Spinal cord (tissue), 10 donors: ENCODE measurements around the gene UBASH3B. TPM values are rescaled to one million over a fixed set of nuclear protein-coding genes. Genes with fewer than 3 reads are reported as not detected.
A peak's percentile ranks its signal among the peaks of the same experiment; 100 is the strongest.

Source experiments
- DNase-seq, 6 donors: peaks; one replicate each; pipeline versions ENCODE4 v3.0.0 to v3.0.0-alpha.2; 2013 to 2015; ENCODE audit warnings: low spot score in 6 of 6, low read depth in 4 of 6
- H3K27ac ChIP-seq: one replicate; pipeline ENCODE4 v1.5.1; 2013; ENCODE audit warnings: low read depth, low read length, control low read depth
- H3K27me3 ChIP-seq: one replicate; pipeline ENCODE4 v1.6.1; 2013; ENCODE audit warnings: low read length; ENCODE audit not compliant: control insufficient read depth, insufficient read depth
- H3K36me3 ChIP-seq: one replicate; pipeline ENCODE4 v1.6.1; 2013; ENCODE audit warnings: low read length; ENCODE audit not compliant: control insufficient read depth, insufficient read depth
- H3K4me1 ChIP-seq: one replicate; pipeline ENCODE4 v1.6.1; 2013; ENCODE audit warnings: low read length; ENCODE audit not compliant: control insufficient read depth, insufficient read depth
- H3K4me3 ChIP-seq: one replicate; pipeline ENCODE4 v1.5.1; 2013; ENCODE audit warnings: low read depth, low read length, control low read depth
- H3K9me3 ChIP-seq: one replicate; pipeline ENCODE4 v1.6.1; 2013; ENCODE audit warnings: low read length; ENCODE audit not compliant: control insufficient read depth, insufficient read depth
- WGBS: methylation state at CpG from one replicate; pipeline ENCODE4 v1.1.5; 2013; ENCODE audit warnings: missing lambda C conversion rate; ENCODE audit not compliant: insufficient coverage; 5-methylcytosine and 5-hydroxymethylcytosine counted together
- polyA plus RNA-seq, 2 donors: library from polyadenylated mRNA; unstranded; fragments of 120-200 nt; gene quantifications; one replicate each; pipeline ENCODE4 v1.2.1, GENCODE V29; 2013; ENCODE audit not compliant: insufficient read length in 2 of 2
- total RNA-seq, 2 donors: library from RNA; depleted of rRNA in 1 of 2; stranded (reverse); fragments of 120-200 nt in 1 of 2; fragments of >200 nt in 1 of 2; gene quantifications; one replicate each; pipeline versions ENCODE4 v1.2.3 to v1.2.4, GENCODE V29; 2013 to 2014
- donor health status: healthy.

The UBASH3B gene
- total and polyA plus RNA-seq, 4 donors: 6.0 to 17.2 (median 9.6) TPM

- no peak for DNase-seq
- H3K9me3 ChIP-seq: no peaks in the 10 kb centered on the region
- H3K36me3 ChIP-seq: no peaks in the 10 kb centered on the region
- peaks cover 5% of the 10 kb centered on the region for H3K4me1 ChIP-seq
- H3K4me3 ChIP-seq: no peak overlapping the region
- H3K27me3 ChIP-seq: no peaks in the 10 kb centered on the region
- H3K27ac ChIP-seq: no peak overlapping the region
- WGBS: 91% methylated on average over 6 of the region's 8 CpGs
These were observed 29.4 kb upstream of the UBASH3B start for GRCh38 chr11:122625976-122626665.

- H3K27ac ChIP-seq: no peak overlapping the region
- no peaks in the 10 kb centered on the region for H3K27me3 ChIP-seq
- DNase-seq: peak in 1 of 6 donors; percentile 9
- no peaks in the 10 kb centered on the region for H3K36me3 ChIP-seq
- H3K9me3 ChIP-seq: no peaks in the 10 kb centered on the region
- 86% methylated on average over 3 of the region's 3 CpGs for WGBS
- H3K4me1 ChIP-seq: peaks cover 5% of the 10 kb centered on the region
- H3K4me3 ChIP-seq: no peak overlapping the region
These were observed 27.8 kb upstream of the UBASH3B start for GRCh38 chr11:122627745-122628144.

- H3K27ac ChIP-seq: no peak overlapping the region
- DNase-seq: peak; percentile 19 to 89 (median 34)
- no peaks in the 10 kb centered on the region for H3K36me3 ChIP-seq
- no peaks in the 10 kb centered on the region for H3K27me3 ChIP-seq
- no peaks in the 10 kb centered on the region for H3K9me3 ChIP-seq
- WGBS: 50% methylated on average over 2 of the region's 9 CpGs
- peaks cover 5% of the 10 kb centered on the region for H3K4me1 ChIP-seq
- no peak overlapping the region for H3K4me3 ChIP-seq
These were observed 26.5 kb upstream of the UBASH3B start for GRCh38 chr11:122628810-122629555.

GRCh38 chr11:122632181-122632824, 23.2 kb upstream of the UBASH3B start:
- H3K27me3 ChIP-seq: no peaks in the 10 kb centered on the region
- WGBS: 94% methylated on average over 8 of the region's 11 CpGs
- DNase-seq: no peak
- no peaks in the 10 kb centered on the region for H3K9me3 ChIP-seq
- H3K27ac ChIP-seq: no peak overlapping the region
- H3K36me3 ChIP-seq: no peaks in the 10 kb centered on the region
- H3K4me3 ChIP-seq: no peak overlapping the region
- peaks cover 5% of the 10 kb centered on the region for H3K4me1 ChIP-seq

- 88% methylated on average over 2 of the region's 8 CpGs for WGBS
- Histone ChIP-seq H3K4me3 (no peak overlapping the region), H3K27ac (no peak overlapping the region), H3K36me3 (no peaks in the 10 kb centered on the region), H3K27me3 (no peaks in the 10 kb centered on the region), H3K4me1 (peaks cover 5% of the 10 kb centered on the region), H3K9me3 (no peaks in the 10 kb centered on the region)
- DNase-seq: peak in 5 of 6 donors; percentile 28 to 87 (median 40)
These were observed 22.2 kb upstream of the UBASH3B start for GRCh38 chr11:122633219-122633829.

- no peak overlapping the region for H3K4me3 ChIP-seq
- H3K27ac ChIP-seq: peak overlapping the region; percentile 25
- DNase-seq: peak in 1 of 6 donors; percentile 20
- no peaks in the 10 kb centered on the region for H3K27me3 ChIP-seq
- H3K4me1 ChIP-seq: no peaks in the 10 kb centered on the region
- 86% methylated on average over 1 of the region's 8 CpGs for WGBS
- no peaks in the 10 kb centered on the region for H3K36me3 ChIP-seq
- H3K9me3 ChIP-seq: no peaks in the 10 kb centered on the region
These were observed 21.0 kb upstream of the UBASH3B start for GRCh38 chr11:122634501-122634900.

- Histone ChIP-seq H3K4me3 (no peak overlapping the region), H3K27me3 (no peaks in the 10 kb centered on the region), H3K27ac (no peak overlapping the region), H3K4me1 (no peaks in the 10 kb centered on the region), H3K9me3 (no peaks in the 10 kb centered on the region), H3K36me3 (no peaks in the 10 kb centered on the region)
- WGBS: 71% methylated on average over 5 of the region's 6 CpGs
- DNase-seq: no peak
These were observed 18.0 kb upstream of the UBASH3B start for GRCh38 chr11:122637541-122637940.

- H3K4me3 ChIP-seq: no peak overlapping the region
- peak in 1 of 6 donors; percentile 73 for DNase-seq
- H3K4me1 ChIP-seq: no peaks in the 10 kb centered on the region
- H3K27ac ChIP-seq: no peak overlapping the region
- WGBS: 67% methylated on average over 1 of the region's 4 CpGs
- no peaks in the 10 kb centered on the region for H3K27me3 ChIP-seq
- no peaks in the 10 kb centered on the region for H3K9me3 ChIP-seq
- no peaks in the 10 kb centered on the region for H3K36me3 ChIP-seq
These were observed 13.0 kb upstream of the UBASH3B start for GRCh38 chr11:122642472-122642922.

- Histone ChIP-seq H3K36me3 (no peaks in the 10 kb centered on the region), H3K4me1 (no peaks in the 10 kb centered on the region), H3K9me3 (no peaks in the 10 kb centered on the region), H3K4me3 (no peak overlapping the region), H3K27ac (no peak overlapping the region), H3K27me3 (no peaks in the 10 kb centered on the region)
- 94% methylated on average over 4 of the region's 6 CpGs for WGBS
- DNase-seq: no peak
These were observed 12.6 kb upstream of the UBASH3B start for GRCh38 chr11:122642971-122643370.
